K562 (cell line): Measurements from ENCODE around the gene CMBL. TPM values are rescaled to one million over a fixed set of nuclear protein-coding genes. Genes with fewer than 3 reads are reported as not detected.

Experiments
- AFF1 ChIP-seq, 2 experiments: fragments of 450-650 bp; IDR thresholded peaks; 2 replicates each; pipeline ENCODE4 v1.6.1; 2018; ENCODE audit warnings: mild to moderate bottlenecking in 2 of 2, low read depth in 1 of 2; ENCODE audit not compliant: partially characterized antibody in 2 of 2
- ASH1L ChIP-seq: fragments of 450-650 bp; IDR thresholded peaks from 2 replicates; pipeline ENCODE4 v1.6.1; 2018; ENCODE audit warnings: borderline replicate concordance, mild to moderate bottlenecking, low read depth; ENCODE audit not compliant: partially characterized antibody
- BCOR ChIP-seq: fragments of 450-650 bp; IDR thresholded peaks from 2 replicates; pipeline ENCODE4 v1.6.1; 2016
- EP300 ChIP-seq: IDR thresholded peaks from 2 replicates; pipeline ENCODE4 v1.6.1; 2012; ENCODE audit warnings: low read length, improper control_type of control experiment
- ETV6 ChIP-seq, 3 experiments: fragments of 150-350 bp in 1 of 3; sonication (generic) in 1 of 3; formaldehyde crosslinking in 1 of 3; IDR thresholded peaks; 2 replicates each; pipeline versions ENCODE4 v1.6.1 to v1.8.0; 2014 to 2022; ENCODE audit warnings: borderline replicate concordance in 2 of 3, low read depth in 2 of 3, antibody characterized with exemption in 1 of 3, low read length in 1 of 3, mild to moderate bottlenecking in 1 of 3, missing genetic modification reagents in 1 of 3
- FOXK2 ChIP-seq, 2 experiments: fragments of 450-650 bp; IDR thresholded peaks in 1 of 2; conservative IDR thresholded peaks in 1 of 2; 2 replicates each; pipeline ENCODE4 v1.6.1; 2016; ENCODE audit warnings: low read depth in 2 of 2, mild to moderate bottlenecking in 1 of 2
- JUND ChIP-seq, 2 experiments: IDR thresholded peaks; 2 replicates in 1 of 2; 3 replicates in 1 of 2; pipeline ENCODE4 v1.6.1; 2011; ENCODE audit warnings: borderline replicate concordance in 2 of 2, low read depth in 2 of 2, low read length in 2 of 2, improper control_type of control experiment in 1 of 2, missing biosample characterization in 1 of 2, missing genetic modification characterization in 1 of 2, missing genetic modification reagents in 1 of 2
- KAT7 ChIP-seq: sonication (generic); formaldehyde crosslinking; IDR thresholded peaks from 2 replicates; pipeline ENCODE4 v1.8.0; 2022; ENCODE audit warnings: missing genetic modification reagents, mild to moderate bottlenecking, borderline replicate concordance
- KLF10 ChIP-seq: fragments of 250-450 bp; sonication (Bioruptor Pico); IDR thresholded peaks from 2 replicates; pipeline ENCODE4 v1.6.1; 2021; ENCODE audit warnings: matching md5 sums
- NBN ChIP-seq: fragments of 450-650 bp; IDR thresholded peaks from 2 replicates; pipeline ENCODE4 v1.6.1; 2016; ENCODE audit warnings: low read depth, mild to moderate bottlenecking
- NELFE ChIP-seq: IDR thresholded peaks from 2 replicates; pipeline ENCODE4 v1.6.1; 2011; ENCODE audit warnings: mild to moderate bottlenecking; ENCODE audit not compliant: insufficient read depth, insufficient read length
- PHB ChIP-seq: fragments of 250-450 bp; sonication (Bioruptor Pico); IDR thresholded peaks from 2 replicates; pipeline ENCODE4 v1.5.0; 2021
- POLR2AphosphoS5 ChIP-seq: IDR thresholded peaks from 2 replicates; pipeline ENCODE4 v1.6.1; 2011; ENCODE audit warnings: mild to moderate bottlenecking, low read depth, low read length, moderate library complexity; ENCODE audit not compliant: control insufficient read depth, insufficient read depth
- POLR2B ChIP-seq: fragments of 450-650 bp; IDR thresholded peaks from 2 replicates; pipeline ENCODE4 v1.6.1; 2018; ENCODE audit warnings: low read depth; ENCODE audit not compliant: partially characterized antibody
- SIN3B ChIP-seq: fragments of 450-650 bp; IDR thresholded peaks from 2 replicates; pipeline ENCODE4 v1.6.1; 2017; ENCODE audit warnings: low read depth, mild to moderate bottlenecking, moderate library complexity
- SMARCA4 ChIP-seq: fragments of 450-650 bp; IDR thresholded peaks from 2 replicates; pipeline ENCODE4 v1.6.1; 2016
- SRSF9 ChIP-seq: fragments of 200-400 bp; formaldehyde crosslinking; IDR thresholded peaks from 2 replicates; pipeline ENCODE4 v1.6.1; 2017; ENCODE audit warnings: low read depth, low read length, borderline replicate concordance
- ZBTB33 ChIP-seq: sonication (generic); formaldehyde crosslinking; IDR thresholded peaks from 2 replicates; pipeline ENCODE4 v1.8.1; 2023; ENCODE audit warnings: mild to moderate bottlenecking, missing genetic modification reagents
- polyA plus RNA-seq, 8 experiments: library from polyadenylated mRNA; depleted of rRNA in 4 of 8; stranded (reverse) in 5 of 8; unstranded in 3 of 8; fragments of >200 nt; fragmentation: Nextera tagmentation in 2 of 8; fragmentation: Illumina TruSeq in 1 of 8; extraction: Ambion mirVana in 2 of 8; extraction: Trizol in 1 of 8; gene quantifications; 2 replicates each; pipeline versions ENCODE4 v1.2.1 to v1.2.3, GENCODE V29; 2011 to 2014; ENCODE audit warnings: inconsistent platforms in 1 of 8, missing spikeins in 1 of 8
- total RNA-seq, 7 experiments: library from RNA; depleted of rRNA in 6 of 7; stranded (reverse); fragments of >200 nt in 6 of 7; fragmentation: Illumina TruSeq in 2 of 7; extraction: Trizol in 2 of 7; gene quantifications; 2 replicates each; pipeline versions ENCODE4 v1.2.1 to v1.2.3, GENCODE V29; 2011 to 2021; ENCODE audit warnings: low replicate concordance in 1 of 7

CMBL gene
- total and polyA plus RNA-seq, 9 of the 15 experiments (the other 6 are each of a cell fraction or from before 2014, with no cell fraction given): 22.6 to 192 (median 71.1) TPM

GRCh38 chr5:10354048-10354872 is 46.6 kb upstream of the CMBL start (continued):
- TF ChIP-seq ASH1L: peak; percentile 33
- peak; percentile 31; the same call in 1 of the 2 replicates for TF ChIP-seq POLR2AphosphoS5
- TF ChIP-seq SMARCA4: peak; percentile 45; the same call in 1 of the 2 replicates
- TF ChIP-seq KLF10 (CRISPR knock-in tag): no peak
- TF ChIP-seq JUND (IDR thresholded peaks at IDR 0.05; ENCODE audit: borderline replicate concordance, low read depth, low read length): 0 out of 2 replicates have a peak, but pooled peaks have one; percentile 31
- TF ChIP-seq JUND (tag; IDR thresholded peaks at IDR 0.05; ENCODE audit: borderline replicate concordance, low read depth, low read length): no peak; the same call in 2 of the 3 replicates
- no peak for TF ChIP-seq ZBTB33
- TF ChIP-seq FOXK2 (conservative IDR thresholded peaks at IDR 0.05 in 1 of 2, IDR thresholded peaks at IDR 0.05 in 1 of 2; ENCODE audit: low read depth in 2 of 2): peak; percentile 86 to 92
- TF ChIP-seq ETV6 (IDR thresholded peaks at IDR 0.05; ENCODE audit: borderline replicate concordance in 1 of 2, low read depth in 2 of 2, low read length in 1 of 2): no peak
- no peak for TF ChIP-seq ETV6 (CRISPR knock-in tag; IDR thresholded peaks at IDR 0.05; ENCODE audit: borderline replicate concordance)
- peak; percentile 39; the same call in 1 of the 2 replicates for TF ChIP-seq EP300
- no peak for TF ChIP-seq PHB (CRISPR knock-in tag)
- peak; percentile 17 for TF ChIP-seq POLR2B
- TF ChIP-seq KAT7 (CRISPR knock-in tag): 0 out of 2 replicates have a peak, but pooled peaks have one; percentile 52
- no peak for TF ChIP-seq SRSF9
- TF ChIP-seq AFF1 (IDR thresholded peaks at IDR 0.05; ENCODE audit: low read depth in 1 of 2, partially characterized antibody in 2 of 2): peak; percentile 51 to 62
- TF ChIP-seq SIN3B: peak; percentile 62
- peak; percentile 35; the same call in 1 of the 2 replicates for TF ChIP-seq BCOR
- TF ChIP-seq NELFE: no peak
- peak; percentile 23; the same call in 1 of the 2 replicates for TF ChIP-seq NBN
